ENCODE data around the gene ZNF747. TPM values are rescaled to one million over a fixed set of nuclear protein-coding genes. Genes with fewer than 3 reads are reported as not detected.

The ZNF747 gene
- total RNA-seq, 1 experiment from 2014 or later: 14.5 TPM

- TF ChIP-seq CTCF (conservative IDR thresholded peaks at IDR 0.05): no peak
- TF ChIP-seq EZH2 (IDR thresholded peaks at IDR 0.05; ENCODE audit: low read depth): no peak
- peaks cover 8% of the 10 kb centered on the region for H3K4me1 ChIP-seq (replicated peaks; ENCODE audit: insufficient read depth)
- no peak overlapping the region for H3K4me2 ChIP-seq
- intact Hi-C loops (cut with micrococcal nuclease; ENCODE audit: unreplicated experiment): loop anchor here (10.0 kb wide), 1 partner anchor 212 kb away; the partner anchor contains the start of genes CFAP119 and RNF40
- H3K27ac ChIP-seq: no peak overlapping the region
- ChIA-PET CTCF (no interaction called here), POLR2A (ENCODE audit: unreplicated experiment) (no interaction called here)
- no peak overlapping the region for H2AFZ ChIP-seq
- H3K79me2 ChIP-seq (ENCODE audit: low read depth): peaks cover 19% of the 10 kb centered on the region
- peaks cover 25% of the 10 kb centered on the region for H3F3A ChIP-seq (ENCODE audit: insufficient read depth, low read depth)
- no peaks in the 10 kb centered on the region for H3K27me3 ChIP-seq (ENCODE audit: insufficient read depth, low read depth)
- no peak overlapping the region for H3K4me3 ChIP-seq
- H3K36me3 ChIP-seq (ENCODE audit: low read depth): no peaks in the 10 kb centered on the region
- no TSS peak for BruUV-seq (replicated peaks)
- no peak for DNase-seq
- no peaks in the 10 kb centered on the region for H4K20me1 ChIP-seq (ENCODE audit: insufficient read depth)
- no peaks in the 10 kb centered on the region for H3K9me2 ChIP-seq (ENCODE audit: insufficient read depth)
- H3K9me3 ChIP-seq (ENCODE audit: insufficient read depth, low read depth): no peaks in the 10 kb centered on the region
These were observed 18.3 kb upstream of the ZNF747 start for GRCh38 chr16:30552956-30553355.

- peaks cover 2% of the 10 kb centered on the region; the same call in 1 of the 2 replicates for H3K4me1 ChIP-seq (replicated peaks; ENCODE audit: insufficient read depth)
- H3K79me2 ChIP-seq (ENCODE audit: low read depth): peaks cover 9% of the 10 kb centered on the region; the same call in 1 of the 2 replicates
- no peak overlapping the region for H3K4me3 ChIP-seq
- TF ChIP-seq EZH2 (IDR thresholded peaks at IDR 0.05; ENCODE audit: low read depth): no peak
- TF ChIP-seq CTCF (conservative IDR thresholded peaks at IDR 0.05): no peak
- CTCF ChIA-PET: interaction anchor here (0.6 to 0.7 kb wide), 2 partner anchors 138 to 718 kb away, joined by 13 to 16 read pairs; no protein-coding TSS in a partner anchor
- no peaks in the 10 kb centered on the region for H3K36me3 ChIP-seq (ENCODE audit: low read depth)
- intact Hi-C loops (cut with micrococcal nuclease; ENCODE audit: unreplicated experiment): loop anchor here (10.0 kb wide), 1 partner anchor 213 kb away; the partner anchor contains the start of genes CFAP119 and RNF40
- POLR2A ChIA-PET (ENCODE audit: unreplicated experiment): no interaction called here
- no peaks in the 10 kb centered on the region for H4K20me1 ChIP-seq (ENCODE audit: insufficient read depth)
- no TSS peak for BruUV-seq (replicated peaks)
- no peaks in the 10 kb centered on the region for H3K9me2 ChIP-seq (ENCODE audit: insufficient read depth)
- no peaks in the 10 kb centered on the region for H3K9me3 ChIP-seq (ENCODE audit: insufficient read depth, low read depth)
- H3K27ac ChIP-seq: no peak overlapping the region
- no peak overlapping the region for H3K4me2 ChIP-seq
- no peak overlapping the region for H2AFZ ChIP-seq
- peaks cover 25% of the 10 kb centered on the region for H3F3A ChIP-seq (ENCODE audit: insufficient read depth, low read depth)
- DNase-seq: no peak
- no peaks in the 10 kb centered on the region for H3K27me3 ChIP-seq (ENCODE audit: insufficient read depth, low read depth)
These were observed 17.1 kb upstream of the ZNF747 start for GRCh38 chr16:30551781-30552180.

GRCh38 chr16:30548416-30549253 is 14.0 kb upstream of the ZNF747 start:
- Histone ChIP-seq H3K27ac (no peak overlapping the region), H3K9me2 (ENCODE audit: insufficient read depth) (no peaks in the 10 kb centered on the region), H3K4me3 (no peak overlapping the region), H3K4me2 (no peak overlapping the region), H3K36me3 (ENCODE audit: low read depth) (no peaks in the 10 kb centered on the region), H2AFZ (no peak overlapping the region), H3K79me2 (ENCODE audit: low read depth) (no peaks in the 10 kb centered on the region), H3K9me3 (ENCODE audit: insufficient read depth, low read depth) (no peaks in the 10 kb centered on the region), H3F3A (ENCODE audit: insufficient read depth, low read depth) (peaks cover 22% of the 10 kb centered on the region), H3K27me3 (ENCODE audit: insufficient read depth, low read depth) (no peaks in the 10 kb centered on the region), H3K4me1 (replicated peaks; ENCODE audit: insufficient read depth) (no peaks in the 10 kb centered on the region), H4K20me1 (ENCODE audit: insufficient read depth) (no peaks in the 10 kb centered on the region)
- POLR2A ChIA-PET (ENCODE audit: unreplicated experiment): interaction anchor here (0.6 to 0.7 kb wide), 2 partner anchors 108 to 131 kb away, joined by 3 read pairs; no protein-coding TSS in a partner anchor
- intact Hi-C loops (cut with micrococcal nuclease; ENCODE audit: unreplicated experiment): no loop called here
- DNase-seq: no peak
- TF ChIP-seq EZH2 (IDR thresholded peaks at IDR 0.05; ENCODE audit: low read depth): no peak
- TF ChIP-seq CTCF (conservative IDR thresholded peaks at IDR 0.05): no peak
- CTCF ChIA-PET: no interaction called here
- no TSS peak for BruUV-seq (replicated peaks)

Data from PC-9 (cell line).